Parathyroid adenoma (tissue), 2 donors: Measurements from ENCODE around the gene ANTXRL.

Source experiments
- H2AFZ ChIP-seq: fragments of 300-600 bp; sonication (generic); one replicate; pipeline ENCODE4 v1.7.0; 2017; ENCODE audit warnings: antibody characterized with exemption, mild to moderate bottlenecking
- H3K27ac ChIP-seq: fragments of 300-600 bp; sonication (generic); one replicate; pipeline ENCODE4 v1.7.0; 2017
- H3K27me3 ChIP-seq: fragments of 300-600 bp; sonication (generic); one replicate; pipeline ENCODE4 v1.7.0; 2017; ENCODE audit warnings: low read length; ENCODE audit not compliant: control insufficient read depth, insufficient read depth
- H3K36me3 ChIP-seq: fragments of 300-600 bp; sonication (generic); one replicate; pipeline ENCODE4 v1.7.0; 2017; ENCODE audit warnings: low read length; ENCODE audit not compliant: control insufficient read depth, insufficient read depth
- H3K4me1 ChIP-seq: fragments of 300-600 bp; sonication (generic); one replicate; pipeline ENCODE4 v1.7.0; 2017; ENCODE audit warnings: control low read depth
- H3K4me2 ChIP-seq: fragments of 300-600 bp; sonication (generic); one replicate; pipeline ENCODE4 v1.7.0; 2017; ENCODE audit warnings: low read length
- H3K4me3 ChIP-seq: fragments of 300-600 bp; sonication (generic); one replicate; pipeline ENCODE4 v1.7.0; 2017; ENCODE audit warnings: low read depth, low read length
- H3K79me2 ChIP-seq: fragments of 300-600 bp; sonication (generic); one replicate; pipeline ENCODE4 v1.7.0; 2017; ENCODE audit warnings: control low read depth
- H3K9ac ChIP-seq: fragments of 300-600 bp; sonication (generic); one replicate; pipeline ENCODE4 v1.7.0; 2017; ENCODE audit warnings: mild to moderate bottlenecking
- H3K9me3 ChIP-seq: fragments of 300-600 bp; sonication (generic); one replicate; pipeline ENCODE4 v1.7.0; 2017; ENCODE audit warnings: low read length; ENCODE audit not compliant: control insufficient read depth
- TF ChIP-seq, protein P1 (sequence below): fragments of 300-600 bp; sonication (generic); IDR thresholded peaks from one replicate; pipeline ENCODE4 v1.7.0; 2017; ENCODE audit warnings: antibody characterized with exemption, mild to moderate bottlenecking
- donor health status: primary hyperparathyroidism.

ANTXRL gene

GRCh38 chr10:46283580-46284285, 3.1 kb upstream of the ANTXRL start:
- H3K79me2 ChIP-seq, result no peaks in the 10 kb centered on the region
- peak overlapping the region; percentile 86 for H3K27ac ChIP-seq
- H2AFZ ChIP-seq, result peak overlapping the region; percentile 93
- no peaks in the 10 kb centered on the region for H3K9me3 ChIP-seq
- peak overlapping the region; percentile 62 for H3K4me2 ChIP-seq
- peak overlapping the region; percentile 56 for H3K4me3 ChIP-seq
- no peaks in the 10 kb centered on the region for H3K27me3 ChIP-seq
- no peak overlapping the region for H3K9ac ChIP-seq
- TF ChIP-seq, protein P1, sequence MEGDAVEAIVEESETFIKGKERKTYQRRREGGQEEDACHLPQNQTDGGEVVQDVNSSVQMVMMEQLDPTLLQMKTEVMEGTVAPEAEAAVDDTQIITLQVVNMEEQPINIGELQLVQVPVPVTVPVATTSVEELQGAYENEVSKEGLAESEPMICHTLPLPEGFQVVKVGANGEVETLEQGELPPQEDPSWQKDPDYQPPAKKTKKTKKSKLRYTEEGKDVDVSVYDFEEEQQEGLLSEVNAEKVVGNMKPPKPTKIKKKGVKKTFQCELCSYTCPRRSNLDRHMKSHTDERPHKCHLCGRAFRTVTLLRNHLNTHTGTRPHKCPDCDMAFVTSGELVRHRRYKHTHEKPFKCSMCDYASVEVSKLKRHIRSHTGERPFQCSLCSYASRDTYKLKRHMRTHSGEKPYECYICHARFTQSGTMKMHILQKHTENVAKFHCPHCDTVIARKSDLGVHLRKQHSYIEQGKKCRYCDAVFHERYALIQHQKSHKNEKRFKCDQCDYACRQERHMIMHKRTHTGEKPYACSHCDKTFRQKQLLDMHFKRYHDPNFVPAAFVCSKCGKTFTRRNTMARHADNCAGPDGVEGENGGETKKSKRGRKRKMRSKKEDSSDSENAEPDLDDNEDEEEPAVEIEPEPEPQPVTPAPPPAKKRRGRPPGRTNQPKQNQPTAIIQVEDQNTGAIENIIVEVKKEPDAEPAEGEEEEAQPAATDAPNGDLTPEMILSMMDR, result no peak
- H3K4me1 ChIP-seq, result peaks cover 18% of the 10 kb centered on the region
- H3K36me3 ChIP-seq, result no peaks in the 10 kb centered on the region

DNA sequence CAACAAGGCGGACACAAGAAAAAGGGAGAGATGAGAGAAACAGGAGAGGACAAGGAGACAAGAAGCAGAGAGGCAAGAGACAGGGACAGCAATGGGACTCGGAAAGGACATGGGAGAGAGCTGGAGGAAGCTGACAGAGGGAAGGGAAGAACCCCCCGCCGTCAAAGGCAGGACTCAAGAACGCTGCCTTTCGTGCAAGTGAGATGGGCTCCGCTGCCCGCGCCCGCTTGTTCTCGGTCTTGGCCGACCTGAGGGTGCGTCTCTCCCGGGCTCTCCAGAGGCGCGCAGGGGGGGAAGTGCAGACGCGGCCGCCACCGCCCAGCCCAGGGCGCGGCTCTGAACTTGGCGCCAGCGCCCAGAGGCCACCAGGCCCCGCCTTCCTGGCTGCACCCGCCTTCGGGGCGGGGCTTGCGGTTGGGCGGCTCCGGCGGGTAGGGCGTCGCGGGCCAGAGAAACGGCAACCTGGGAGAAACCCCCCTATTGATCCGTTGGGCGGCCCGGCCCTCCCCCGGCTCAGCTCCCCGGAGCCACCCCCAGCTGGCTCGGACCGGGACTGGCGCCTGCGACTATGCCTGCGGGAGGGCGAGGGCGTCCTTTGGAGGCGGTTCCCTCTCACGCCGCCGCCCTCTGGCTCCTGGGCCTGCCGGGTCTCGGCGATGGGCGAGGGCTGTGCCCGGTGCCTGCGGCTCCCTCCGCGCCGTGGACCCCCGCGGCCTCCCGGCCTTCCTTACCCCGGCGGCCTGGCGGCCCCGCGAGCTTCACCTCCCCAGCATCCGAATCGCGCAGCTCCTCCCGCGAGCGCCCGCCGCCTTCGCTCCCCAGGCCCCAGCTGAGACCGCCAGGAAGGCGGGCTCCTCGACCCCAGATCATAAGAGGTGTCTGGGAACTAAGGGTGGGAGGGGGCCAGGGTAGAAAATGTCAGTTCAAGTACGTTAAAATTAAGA, 2.2 kb upstream of the ANTXRL start:
- TF ChIP-seq, protein P1, result no peak
- H3K27ac ChIP-seq, result peak overlapping the region; percentile 86

GRCh38 chr10:46285300-46285699, 1.5 kb upstream of the ANTXRL start:
- H3K9me3 ChIP-seq, result no peaks in the 10 kb centered on the region
- H2AFZ ChIP-seq, result peak overlapping the region; percentile 93
- TF ChIP-seq, protein P1, result no peak
- peak overlapping the region; percentile 86 for H3K27ac ChIP-seq
- peak overlapping the region; percentile 56 for H3K4me3 ChIP-seq
- H3K27me3 ChIP-seq, result no peaks in the 10 kb centered on the region
- no peaks in the 10 kb centered on the region for H3K36me3 ChIP-seq
- H3K9ac ChIP-seq, result no peak overlapping the region
- H3K4me2 ChIP-seq, result no peak overlapping the region
- H3K4me1 ChIP-seq, result peaks cover 18% of the 10 kb centered on the region
- no peaks in the 10 kb centered on the region for H3K79me2 ChIP-seq

More for the DNA sequence above, 2.2 kb upstream of the ANTXRL start:
- Histone ChIP-seq H2AFZ (peak overlapping the region; percentile 93), H3K4me1 (peaks cover 18% of the 10 kb centered on the region), H3K36me3 (no peaks in the 10 kb centered on the region), H3K4me2 (peak overlapping the region; percentile 62), H3K4me3 (peak overlapping the region; percentile 56), H3K79me2 (no peaks in the 10 kb centered on the region), H3K27me3 (no peaks in the 10 kb centered on the region), H3K9ac (peak overlapping the region; percentile 64), H3K9me3 (no peaks in the 10 kb centered on the region)

GRCh38 chr10:46285966-46286620, 704 bp upstream of the ANTXRL start:
- no peak overlapping the region for H3K4me3 ChIP-seq

More at GRCh38 chr10:46285966-46286620, 704 bp upstream of the ANTXRL start:
- Histone ChIP-seq H3K27me3 (no peaks in the 10 kb centered on the region), H3K79me2 (no peaks in the 10 kb centered on the region), H3K36me3 (no peaks in the 10 kb centered on the region), H2AFZ (no peak overlapping the region), H3K4me2 (no peak overlapping the region), H3K4me1 (peaks cover 18% of the 10 kb centered on the region), H3K9ac (no peak overlapping the region), H3K9me3 (no peaks in the 10 kb centered on the region), H3K27ac (peak overlapping the region; percentile 6)
- TF ChIP-seq, protein P1, result no peak
